ENCODE data around the gene BBS10. TPM values are rescaled to one million over a fixed set of nuclear protein-coding genes. Genes with fewer than 3 reads are reported as not detected.
"Not testable (repeated sequence)": the region's sequence is repeated elsewhere in the genome, so short reads cannot be mapped to it uniquely, and the experiment has no call there.

Gene BBS10
- 6.3 and 9.3 TPM in 2 replicates for total RNA-seq (2014; rRNA removed; shearing (Covaris generic))

DNA sequence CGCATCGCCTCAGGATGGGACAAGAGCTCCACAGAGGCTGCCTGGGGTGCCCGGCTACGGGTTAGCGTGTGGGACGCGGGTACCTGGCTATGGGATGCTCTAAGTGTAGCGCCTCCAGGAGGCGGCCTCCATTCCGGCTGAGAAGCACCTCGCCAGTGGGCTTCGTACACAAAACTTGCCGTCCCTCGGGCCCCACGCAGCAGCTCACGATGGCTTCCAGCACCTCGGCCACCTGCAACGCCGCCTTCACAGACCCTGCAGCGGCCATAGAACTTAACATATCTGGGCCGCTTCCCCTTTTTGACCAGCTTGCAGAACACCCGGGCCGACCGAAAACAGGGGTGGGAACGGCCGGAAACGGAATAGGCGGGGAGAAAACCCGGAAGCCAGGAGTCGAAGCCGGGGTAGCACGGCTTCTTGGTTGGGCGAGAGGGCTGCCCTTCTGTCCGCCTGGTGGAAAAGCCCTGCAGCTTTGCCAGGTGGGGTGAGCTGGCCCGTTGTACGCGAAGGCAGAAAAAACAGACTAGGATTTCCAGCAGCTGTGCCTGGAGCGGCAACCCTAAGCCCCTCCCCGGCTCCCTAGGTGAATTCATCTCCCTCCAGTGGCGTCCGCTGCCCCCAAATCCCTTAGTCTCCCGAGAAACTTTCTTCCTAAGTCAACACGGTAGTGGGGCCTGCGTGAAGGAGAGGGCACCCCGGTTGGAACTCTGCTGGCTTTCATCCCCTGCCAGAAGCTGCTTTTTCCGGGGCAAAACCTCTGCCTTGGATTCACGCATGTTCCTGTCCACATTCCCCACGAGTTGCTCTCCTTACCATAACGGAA is at the start of gene BBS10:
BBS10 (minus strand) TSS at position 337 of the 823 bp plus-strand sequence; CDS start at position 280, 57 bp downstream.
- H3K4me3 ChIP-seq (ENCODE audit: insufficient read depth, low read depth, low read length), result peak within 1 kb of the TSS; percentile 78
- no peaks in the 10 kb centered on the region for H3K36me3 ChIP-seq (replicated peaks; ENCODE audit: control insufficient read depth, insufficient read depth, low read length)
- peak; percentile 88 for DNase-seq
- no peaks in the 10 kb centered on the region for H3K27me3 ChIP-seq (ENCODE audit: control insufficient read depth, insufficient read depth, low read length)

DNA sequence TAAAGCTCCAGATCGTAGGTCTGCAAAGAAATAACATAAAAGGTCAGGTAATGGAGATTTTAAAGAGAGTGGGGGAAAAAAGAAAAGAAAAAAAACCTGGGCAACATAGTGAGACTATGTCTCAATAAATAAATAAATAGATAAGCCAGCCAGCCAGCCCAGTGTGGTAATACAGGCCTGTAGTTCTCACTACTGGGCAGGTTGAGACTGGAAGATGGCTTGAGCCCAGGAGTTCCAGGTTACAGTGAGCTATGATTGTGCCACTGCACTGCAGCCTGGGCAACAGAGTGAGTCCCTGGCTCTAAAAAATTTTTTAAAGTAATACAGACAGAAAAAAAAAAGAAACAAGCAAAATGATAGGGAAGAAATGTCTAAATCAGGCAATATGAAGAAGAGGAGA is 43.2 kb upstream of the BBS10 start:
- no peak for DNase-seq
- Histone ChIP-seq H3K27me3 (ENCODE audit: control insufficient read depth, insufficient read depth, low read length) (no peaks in the 10 kb centered on the region), H3K36me3 (replicated peaks; ENCODE audit: control insufficient read depth, insufficient read depth, low read length) (no peaks in the 10 kb centered on the region; the same call in 1 of the 2 replicates), H3K4me3 (ENCODE audit: insufficient read depth, low read depth, low read length) (no peak overlapping the region)

DNA sequence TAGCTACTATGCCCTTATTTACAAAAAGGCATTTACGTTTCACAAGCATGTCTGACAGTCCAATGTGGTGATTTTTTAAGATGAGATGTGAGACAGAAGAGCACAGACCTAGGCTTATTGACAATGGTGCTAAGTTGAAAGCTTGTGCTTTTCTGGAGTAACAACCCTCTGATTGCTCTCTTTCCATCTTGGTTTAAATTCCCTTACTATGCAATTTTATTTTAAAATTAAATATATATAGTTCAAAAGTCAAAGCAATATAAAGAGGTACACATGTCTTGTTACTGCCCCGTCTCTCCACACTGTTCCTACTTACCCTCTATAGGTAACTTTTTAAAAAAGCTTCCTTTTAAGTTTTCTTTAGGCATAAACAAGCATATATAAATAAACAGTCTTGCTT is 39.4 kb upstream of the BBS10 start:
- H3K4me3 ChIP-seq (ENCODE audit: insufficient read depth, low read depth, low read length), result no peak overlapping the region
- H3K36me3 ChIP-seq (replicated peaks; ENCODE audit: control insufficient read depth, insufficient read depth, low read length), result no peaks in the 10 kb centered on the region; the same call in 1 of the 2 replicates
- H3K27me3 ChIP-seq (ENCODE audit: control insufficient read depth, insufficient read depth, low read length), result no peaks in the 10 kb centered on the region
- DNase-seq, result no peak

DNA sequence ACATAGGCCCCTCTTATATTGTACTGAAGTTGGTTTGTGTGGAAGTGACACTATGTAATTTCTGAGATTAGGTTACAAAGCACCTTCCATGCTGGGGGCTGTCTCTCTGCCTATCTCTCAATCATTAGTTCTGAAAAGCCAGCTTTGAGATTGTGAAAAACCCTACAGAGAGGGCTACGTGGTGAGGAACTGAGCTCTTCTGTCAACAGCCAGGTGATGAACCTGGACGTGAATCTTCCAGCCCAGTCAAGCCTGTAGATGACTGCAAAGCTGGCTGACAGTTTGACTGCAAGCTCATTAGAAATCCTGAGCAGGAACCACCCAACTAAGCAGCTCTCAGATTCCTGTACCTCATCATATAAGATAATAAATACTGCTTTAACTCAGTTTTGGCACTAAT is 36.3 kb upstream of the BBS10 start:
- H3K36me3 ChIP-seq (replicated peaks; ENCODE audit: control insufficient read depth, insufficient read depth, low read length), result no peaks in the 10 kb centered on the region
- no peaks in the 10 kb centered on the region for H3K27me3 ChIP-seq (ENCODE audit: control insufficient read depth, insufficient read depth, low read length)
- H3K4me3 ChIP-seq (ENCODE audit: insufficient read depth, low read depth, low read length), result no peak overlapping the region
- no peak for DNase-seq

DNA sequence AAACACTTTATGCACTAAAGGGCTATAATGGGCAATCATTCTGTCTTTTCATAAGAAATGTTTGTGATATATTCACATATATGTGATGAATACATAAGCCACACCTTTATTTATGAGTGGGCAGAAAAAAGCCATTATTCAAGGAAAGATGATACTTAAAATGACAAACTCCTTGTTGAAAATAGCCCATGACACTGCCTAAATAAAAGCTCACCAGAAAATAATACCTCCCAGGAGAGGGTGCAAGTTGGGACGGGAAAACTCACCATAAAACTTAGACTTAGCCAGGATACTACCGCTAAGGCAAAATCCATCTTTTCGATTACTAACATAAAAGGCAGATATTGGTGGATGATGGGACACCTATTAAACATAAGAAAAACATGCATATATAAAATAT is 35.8 kb upstream of the BBS10 start:
- no peaks in the 10 kb centered on the region for H3K36me3 ChIP-seq (replicated peaks; ENCODE audit: control insufficient read depth, insufficient read depth, low read length)
- H3K27me3 ChIP-seq (ENCODE audit: control insufficient read depth, insufficient read depth, low read length), result no peaks in the 10 kb centered on the region
- H3K4me3 ChIP-seq (ENCODE audit: insufficient read depth, low read depth, low read length), result no peak overlapping the region
- no peak for DNase-seq

DNA sequence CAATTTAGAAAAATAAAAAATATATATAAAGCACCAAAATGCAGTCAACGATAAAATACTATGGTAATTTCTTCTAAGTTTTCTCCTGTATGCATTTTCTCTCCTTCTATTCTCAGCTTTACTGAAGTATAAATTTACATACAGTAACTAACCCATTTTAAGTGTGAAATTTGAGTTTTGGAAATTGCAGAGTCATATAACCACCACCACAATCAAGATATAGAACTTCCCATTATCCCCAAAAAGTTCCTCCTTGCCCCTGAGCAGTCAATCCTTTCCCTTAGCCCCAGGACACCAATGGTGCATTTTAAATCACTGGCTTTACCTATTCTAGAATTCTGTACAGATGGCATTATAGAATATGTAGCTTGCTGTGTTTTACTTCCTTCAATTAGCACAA is 31.0 kb upstream of the BBS10 start:
- Histone ChIP-seq H3K36me3 (replicated peaks; ENCODE audit: control insufficient read depth, insufficient read depth, low read length) (no peaks in the 10 kb centered on the region; the same call in none of the 2 replicates), H3K27me3 (ENCODE audit: control insufficient read depth, insufficient read depth, low read length) (no peaks in the 10 kb centered on the region), H3K4me3 (ENCODE audit: insufficient read depth, low read depth, low read length) (no peak overlapping the region)
- no peak for DNase-seq

DNA sequence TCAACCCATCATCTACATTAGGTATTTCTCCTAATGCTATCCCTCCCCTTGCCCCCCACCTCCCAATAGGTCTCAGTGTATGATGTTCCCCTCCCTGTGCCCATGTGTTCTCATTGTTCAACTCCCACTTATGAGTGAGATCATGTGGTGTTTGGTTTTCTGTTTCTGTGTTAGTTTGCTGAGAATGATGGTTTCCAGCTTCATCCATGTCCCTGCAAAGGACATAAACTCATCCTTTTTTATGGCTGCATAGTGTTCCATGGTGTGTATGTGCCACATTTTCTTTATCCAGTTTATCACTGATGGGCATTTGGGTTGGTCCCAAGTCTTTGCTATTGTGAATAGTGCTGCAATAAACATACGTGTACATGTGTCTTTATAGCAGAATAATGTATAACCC is 28.7 kb upstream of the BBS10 start:
- not testable (repeated sequence) for H3K36me3 ChIP-seq (replicated peaks; ENCODE audit: control insufficient read depth, insufficient read depth, low read length); H3K27me3 ChIP-seq (ENCODE audit: control insufficient read depth, insufficient read depth, low read length); H3K4me3 ChIP-seq (ENCODE audit: insufficient read depth, low read depth, low read length); DNase-seq

DNA sequence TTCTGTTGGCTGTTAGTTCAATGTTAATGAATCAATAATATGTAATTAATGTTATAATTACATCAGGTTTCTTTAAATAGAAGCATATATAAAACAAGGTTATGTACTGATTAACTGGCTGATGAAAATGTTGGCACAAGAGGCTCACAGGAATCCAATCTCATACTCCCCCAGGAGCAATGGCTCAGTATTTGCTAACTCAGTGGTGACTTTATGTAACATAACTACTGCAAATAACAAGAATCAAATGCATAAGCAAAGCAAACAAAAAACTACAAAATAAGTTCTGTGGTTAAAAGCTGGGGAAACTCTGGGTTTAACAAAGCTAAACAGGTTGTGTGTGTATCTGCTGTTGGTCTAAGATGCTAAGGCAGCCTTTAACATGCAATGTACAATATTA is 27.7 kb upstream of the BBS10 start:
- no peak overlapping the region for H3K4me3 ChIP-seq (ENCODE audit: insufficient read depth, low read depth, low read length)
- H3K36me3 ChIP-seq (replicated peaks; ENCODE audit: control insufficient read depth, insufficient read depth, low read length), result no peaks in the 10 kb centered on the region; the same call in none of the 2 replicates
- no peak for DNase-seq
- no peaks in the 10 kb centered on the region for H3K27me3 ChIP-seq (ENCODE audit: control insufficient read depth, insufficient read depth, low read length)

DNA sequence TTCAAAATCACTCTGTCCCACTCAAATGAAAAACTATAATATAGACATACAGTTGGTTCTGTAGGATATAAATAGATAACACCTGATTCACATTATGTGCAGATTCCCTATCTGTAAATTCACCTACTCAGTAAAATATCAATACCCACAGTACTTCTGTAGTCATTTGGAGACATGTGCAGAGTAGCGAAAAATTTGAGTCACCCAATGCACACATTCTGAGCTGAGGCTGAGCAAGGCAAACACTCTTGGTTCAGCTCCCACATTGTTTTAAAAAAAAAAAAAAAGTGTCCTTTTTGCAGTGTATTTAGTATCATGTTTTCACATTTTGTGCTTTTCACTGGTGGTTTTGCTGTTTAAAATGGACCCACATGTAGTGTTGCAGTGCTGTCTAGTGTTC is 27.3 kb upstream of the BBS10 start:
- Histone ChIP-seq H3K36me3 (replicated peaks; ENCODE audit: control insufficient read depth, insufficient read depth, low read length) (no peaks in the 10 kb centered on the region; the same call in none of the 2 replicates), H3K27me3 (ENCODE audit: control insufficient read depth, insufficient read depth, low read length) (no peaks in the 10 kb centered on the region), H3K4me3 (ENCODE audit: insufficient read depth, low read depth, low read length) (no peak overlapping the region)
- no peak for DNase-seq

DNA sequence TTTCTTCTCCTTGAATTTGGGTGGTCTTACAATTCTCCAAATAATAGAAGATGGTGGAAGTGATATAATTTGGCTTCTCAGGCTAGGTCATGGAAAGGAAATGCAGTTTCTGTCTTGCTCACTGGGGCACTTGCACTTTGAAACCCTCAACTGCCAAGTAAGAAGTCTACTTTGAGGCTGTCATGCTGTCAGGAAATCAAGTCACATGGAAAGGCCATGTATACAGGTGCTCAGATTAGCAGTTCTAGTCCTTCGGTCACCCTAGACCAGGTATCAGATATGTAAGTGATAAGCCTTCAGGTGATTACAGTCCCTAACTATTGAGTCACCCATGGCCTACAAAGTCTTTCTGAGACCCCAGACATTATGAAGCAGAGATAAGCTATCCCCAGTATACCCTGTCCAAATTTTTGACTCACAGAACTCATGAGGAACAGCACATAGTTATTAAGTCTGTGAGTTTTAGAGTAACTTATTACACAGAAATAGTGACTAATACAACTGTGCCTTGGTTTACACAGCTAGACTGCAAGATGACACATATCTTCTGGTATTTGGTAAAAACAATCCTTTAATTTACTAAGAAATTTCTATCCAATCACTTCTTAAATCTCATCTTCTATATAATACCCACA is 26.3 kb upstream of the BBS10 start:
- Histone ChIP-seq H3K27me3 (ENCODE audit: control insufficient read depth, insufficient read depth, low read length) (no peaks in the 10 kb centered on the region), H3K4me3 (ENCODE audit: insufficient read depth, low read depth, low read length) (no peak overlapping the region), H3K36me3 (replicated peaks; ENCODE audit: control insufficient read depth, insufficient read depth, low read length) (no peaks in the 10 kb centered on the region; the same call in none of the 2 replicates)
- no peak for DNase-seq

DNA sequence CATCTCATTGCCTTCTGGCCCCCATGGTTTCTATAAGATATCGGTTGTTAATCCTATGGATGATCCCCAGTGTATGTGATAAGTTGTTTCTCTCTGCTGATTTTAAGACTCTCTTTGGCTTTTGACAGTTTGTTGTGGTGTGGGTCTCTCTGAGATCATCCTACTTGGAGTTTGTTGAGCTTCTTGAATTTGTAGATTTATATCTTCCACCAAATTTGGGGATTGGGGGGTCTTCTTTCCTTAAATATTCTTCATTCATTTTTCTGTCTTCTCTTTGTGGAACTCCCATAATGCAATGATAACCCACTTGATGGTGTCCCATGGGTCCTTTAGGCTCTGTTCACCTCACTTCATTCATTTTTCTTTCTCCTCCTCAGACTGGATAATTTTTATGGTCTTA is 20.0 kb upstream of the BBS10 start:
- no peak overlapping the region for H3K4me3 ChIP-seq (ENCODE audit: insufficient read depth, low read depth, low read length)
- H3K36me3 ChIP-seq (replicated peaks; ENCODE audit: control insufficient read depth, insufficient read depth, low read length), result peaks cover 2% of the 10 kb centered on the region
- DNase-seq, result no peak
- H3K27me3 ChIP-seq (ENCODE audit: control insufficient read depth, insufficient read depth, low read length), result no peaks in the 10 kb centered on the region

DNA sequence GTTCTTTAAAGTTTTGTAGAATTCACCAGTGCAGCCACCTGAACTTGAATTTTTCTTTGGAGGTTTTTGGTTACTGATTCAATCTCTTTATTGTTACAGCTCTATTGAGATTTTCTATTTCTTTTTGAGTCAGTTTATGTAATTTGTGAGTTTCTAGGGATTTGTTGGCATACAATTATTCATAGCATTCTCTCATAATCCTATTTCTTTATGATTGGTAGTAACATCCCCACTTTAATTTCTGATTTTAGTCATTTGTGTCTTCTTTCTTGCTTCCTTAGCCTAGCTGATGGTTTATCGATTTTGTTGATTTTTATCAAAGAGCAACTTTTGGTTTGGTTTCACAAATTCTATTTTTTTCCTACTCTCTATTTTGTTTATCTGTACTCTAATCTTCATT is 17.9 kb upstream of the BBS10 start:
- DNase-seq, result no peak
- no peak overlapping the region for H3K4me3 ChIP-seq (ENCODE audit: insufficient read depth, low read depth, low read length)
- no peaks in the 10 kb centered on the region for H3K27me3 ChIP-seq (ENCODE audit: control insufficient read depth, insufficient read depth, low read length)
- peaks cover 2% of the 10 kb centered on the region for H3K36me3 ChIP-seq (replicated peaks; ENCODE audit: control insufficient read depth, insufficient read depth, low read length)

DNA sequence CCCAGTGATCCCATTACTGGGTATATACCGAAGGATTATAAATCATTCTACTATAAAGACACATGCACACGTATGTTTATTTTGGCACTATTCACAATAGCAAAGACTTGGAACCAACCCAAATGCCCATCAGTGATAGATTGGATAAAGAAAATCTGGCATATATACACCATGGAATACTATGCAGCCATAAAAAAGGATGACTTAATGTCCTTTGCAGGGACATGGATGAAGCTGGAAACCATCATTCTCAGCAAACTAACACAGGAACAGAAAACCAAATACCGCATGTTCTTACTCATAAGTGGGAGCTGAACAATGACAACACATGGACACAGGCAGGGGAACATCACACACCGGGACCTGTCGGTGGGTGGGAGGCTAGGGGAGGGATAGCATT is 15.9 kb upstream of the BBS10 start:
- not testable (repeated sequence) for H3K4me3 ChIP-seq (ENCODE audit: insufficient read depth, low read depth, low read length); DNase-seq; H3K36me3 ChIP-seq (replicated peaks; ENCODE audit: control insufficient read depth, insufficient read depth, low read length); H3K27me3 ChIP-seq (ENCODE audit: control insufficient read depth, insufficient read depth, low read length)

DNA sequence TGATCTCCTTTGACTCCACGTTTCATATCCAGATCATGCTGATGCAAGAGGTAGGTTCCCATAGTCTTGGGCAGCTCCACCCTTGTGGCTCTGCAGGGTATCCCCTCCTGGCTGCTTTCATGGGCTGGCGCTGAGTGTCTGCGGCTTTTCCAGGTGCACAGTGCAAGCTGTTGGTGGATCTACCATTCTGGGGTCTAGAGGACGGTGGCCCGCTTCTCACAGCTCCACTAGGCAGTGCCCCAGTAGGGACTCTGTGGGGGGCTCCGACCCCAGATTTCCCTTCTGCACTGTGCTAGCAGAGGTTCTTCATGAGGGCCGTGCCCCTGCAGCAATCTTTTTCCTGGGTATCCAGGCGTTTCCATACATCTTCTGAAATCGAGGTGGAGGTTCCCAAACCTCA is 12.1 kb upstream of the BBS10 start:
- H3K27me3 ChIP-seq (ENCODE audit: control insufficient read depth, insufficient read depth, low read length), result no peaks in the 10 kb centered on the region
- no peak overlapping the region for H3K4me3 ChIP-seq (ENCODE audit: insufficient read depth, low read depth, low read length)
- no peaks in the 10 kb centered on the region; the same call in 1 of the 2 replicates for H3K36me3 ChIP-seq (replicated peaks; ENCODE audit: control insufficient read depth, insufficient read depth, low read length)
- DNase-seq, result no peak

DNA sequence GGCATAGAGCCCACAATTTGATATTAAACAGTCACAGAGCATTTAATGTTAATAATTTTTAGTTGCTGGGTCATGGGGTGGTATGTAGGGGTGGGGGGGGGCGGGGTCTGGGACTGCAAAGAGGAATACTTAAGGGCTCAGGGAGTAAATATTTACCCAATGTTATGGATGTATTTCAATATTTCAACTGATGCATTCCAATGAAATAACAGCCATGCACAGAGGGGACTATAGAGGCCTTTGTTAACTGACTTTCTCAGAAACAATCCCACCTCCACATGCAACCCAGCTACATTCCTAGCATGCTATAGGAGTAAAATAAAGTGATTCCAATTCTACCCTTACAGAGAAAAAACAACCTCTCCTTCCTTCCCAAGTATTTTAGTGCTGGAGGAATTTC is 7.9 kb upstream of the BBS10 start:
- Histone ChIP-seq H3K36me3 (replicated peaks; ENCODE audit: control insufficient read depth, insufficient read depth, low read length) (no peaks in the 10 kb centered on the region; the same call in 1 of the 2 replicates), H3K27me3 (ENCODE audit: control insufficient read depth, insufficient read depth, low read length) (no peaks in the 10 kb centered on the region), H3K4me3 (ENCODE audit: insufficient read depth, low read depth, low read length) (no peak overlapping the region)
- no peak for DNase-seq
